ENCODE measurements around the gene MMP8.

DNA sequence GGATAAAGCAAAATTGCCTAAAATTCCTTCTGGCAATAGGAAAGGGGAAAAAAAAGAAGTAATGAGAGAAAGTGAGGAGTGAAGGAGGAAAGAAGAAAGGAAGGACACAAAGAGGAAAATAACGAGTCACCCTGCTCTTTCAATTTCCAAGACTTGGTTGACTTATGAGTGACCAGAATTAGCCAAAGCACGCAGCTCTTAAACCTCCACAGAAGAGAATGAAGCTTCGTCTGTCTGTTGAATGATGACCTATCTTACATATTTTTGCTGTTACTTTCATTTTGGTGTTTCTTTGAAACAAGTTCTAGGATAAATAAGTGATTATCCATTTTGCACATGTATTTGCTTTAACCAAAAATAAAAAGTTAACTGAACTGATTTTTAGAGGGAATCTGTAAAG lies 19.9 kb downstream of the MMP8 start:
- no peak for TF ChIP-seq YY1 (IDR thresholded peaks at IDR 0.05; ENCODE audit: insufficient read depth, insufficient read length)
- no peak for TF ChIP-seq ZNF274 (IDR thresholded peaks at IDR 0.05; ENCODE audit: low read depth, low read length)
- TF ChIP-seq SUZ12 (IDR thresholded peaks at IDR 0.05; ENCODE audit: extremely low read depth, insufficient read depth, insufficient read length): no peak

Data from NT2/D1 (cell line).